ENCODE measurements around the gene EIF3L. TPM values are rescaled to one million over a fixed set of nuclear protein-coding genes. Genes with fewer than 3 reads are reported as not detected.

Gene EIF3L
- total RNA-seq, 4 donors from 2014 or later, result 89.4 to 292 (median 217) TPM

GRCh38 chr22:37803195-37803638 is 46.0 kb upstream of the EIF3L start:
- WGBS, 2 donors (ENCODE audit: low coverage in 1 of 2), result 23 to 36% methylated on average over 7 to 16 of the region's 16 CpGs
- no peak for DNase-seq
- in situ Hi-C loops (cut with MboI; ENCODE audit: low pct_ligation_motif_present in 1 of 4, low pct_unique_long_range_greater_than_20kb in 1 of 4, low sequenced_read_pairs in 3 of 4), result loop anchor here in 1 of 4 donors (25.0 kb wide), 1 partner anchor 159 kb away; the partner anchor contains the start of genes C22orf23 and POLR2F
- Histone ChIP-seq H3K4me1 (peaks cover under 1 to 55% (median 38%) of the 10 kb centered on the region in 4 donors), H3K4me3 (peak overlapping the region in 3 of 4 donors; percentile 48 to 72 (median 63)), H3K27ac (peak overlapping the region; percentile 86 to 96 (median 92)), H3K9me3 (no peaks in the 10 kb centered on the region), H3K27me3 (no peaks in the 10 kb centered on the region), H3K36me3 (no peaks in the 10 kb centered on the region)
- TF ChIP-seq POLR2A (IDR thresholded peaks at IDR 0.05) (no peak), CTCF (IDR thresholded peaks at IDR 0.05) (no peak), POLR2AphosphoS5 (IDR thresholded peaks at IDR 0.05) (no peak), EP300 (IDR thresholded peaks at IDR 0.05; ENCODE audit: low read depth) (no peak)
- intact Hi-C loops (cut with DNase I; ENCODE audit: low total_unique reads), result no loop called here

GRCh38 chr22:37803639-37804351 is 45.4 kb upstream of the EIF3L start:
- Histone ChIP-seq H3K36me3 (no peaks in the 10 kb centered on the region), H3K4me1 (peaks cover 5 to 60% (median 44%) of the 10 kb centered on the region in 4 donors), H3K9me3 (no peaks in the 10 kb centered on the region), H3K4me3 (peak overlapping the region in 1 of 4 donors; percentile 65), H3K27me3 (no peaks in the 10 kb centered on the region), H3K27ac (peak overlapping the region; percentile 93 to 96 (median 94))
- DNase-seq, result no peak
- intact Hi-C loops (cut with DNase I; ENCODE audit: low total_unique reads), result no loop called here
- in situ Hi-C loops (cut with MboI; ENCODE audit: low pct_ligation_motif_present in 1 of 4, low pct_unique_long_range_greater_than_20kb in 1 of 4, low sequenced_read_pairs in 3 of 4), result loop anchor here in 1 of 4 donors (25.0 kb wide), 1 partner anchor 159 kb away; the partner anchor contains the start of genes C22orf23 and POLR2F
- TF ChIP-seq POLR2AphosphoS5 (IDR thresholded peaks at IDR 0.05), result no peak
- TF ChIP-seq POLR2A (IDR thresholded peaks at IDR 0.05), result no peak
- no peak for TF ChIP-seq CTCF (IDR thresholded peaks at IDR 0.05)
- TF ChIP-seq EP300 (IDR thresholded peaks at IDR 0.05; ENCODE audit: low read depth), result no peak
- 73% methylated on average over 34 of the region's 34 CpGs; no CpG with 5 or more reads in 1 of the 2 donors for WGBS, 2 donors (ENCODE audit: low coverage in 1 of 2)

GRCh38 chr22:37804352-37804880 is 44.8 kb upstream of the EIF3L start:
- in situ Hi-C loops (cut with MboI; ENCODE audit: low pct_ligation_motif_present in 1 of 4, low pct_unique_long_range_greater_than_20kb in 1 of 4, low sequenced_read_pairs in 3 of 4) (loop anchor here in 1 of 4 donors (25.0 kb wide), 1 partner anchor 158 kb away; the partner anchor contains the start of genes C22orf23 and POLR2F), intact Hi-C loops (cut with DNase I; ENCODE audit: low total_unique reads) (no loop called here)
- H3K36me3 ChIP-seq, result no peaks in the 10 kb centered on the region
- no peak for DNase-seq
- H3K27ac ChIP-seq, result peak overlapping the region; percentile 93 to 96 (median 94)
- no peaks in the 10 kb centered on the region for H3K9me3 ChIP-seq
- H3K4me3 ChIP-seq, result peak overlapping the region; percentile 4 to 65 (median 58)
- no peak for TF ChIP-seq EP300 (IDR thresholded peaks at IDR 0.05; ENCODE audit: low read depth)
- no peak for TF ChIP-seq POLR2AphosphoS5 (IDR thresholded peaks at IDR 0.05)
- no peak for TF ChIP-seq CTCF (IDR thresholded peaks at IDR 0.05)
- no peak for TF ChIP-seq POLR2A (IDR thresholded peaks at IDR 0.05)
- peaks cover 5 to 65% (median 47%) of the 10 kb centered on the region in 4 donors for H3K4me1 ChIP-seq
- H3K27me3 ChIP-seq, result no peaks in the 10 kb centered on the region
- WGBS, 2 donors (ENCODE audit: low coverage in 1 of 2), result 4% methylated on average over 28 of the region's 29 CpGs; no CpG with 5 or more reads in 1 of the 2 donors

All from transverse colon (tissue), 4 donors.